Measurements from ENCODE around the gene CPEB3.
A peak's percentile ranks its signal among the peaks of the same experiment; 100 is the strongest.

Gene CPEB3

GRCh38 chr10:92268748-92269147 is 22.1 kb downstream of the CPEB3 start:
- no peak for DNase-seq (ENCODE audit: low read depth in 1 of 2, low spot score in 1 of 2)

- DNase-seq (ENCODE audit: low read depth in 1 of 2, low spot score in 1 of 2), result no peak
Observed at GRCh38 chr10:92267343-92267742, 23.5 kb downstream of the CPEB3 start.

DNA sequence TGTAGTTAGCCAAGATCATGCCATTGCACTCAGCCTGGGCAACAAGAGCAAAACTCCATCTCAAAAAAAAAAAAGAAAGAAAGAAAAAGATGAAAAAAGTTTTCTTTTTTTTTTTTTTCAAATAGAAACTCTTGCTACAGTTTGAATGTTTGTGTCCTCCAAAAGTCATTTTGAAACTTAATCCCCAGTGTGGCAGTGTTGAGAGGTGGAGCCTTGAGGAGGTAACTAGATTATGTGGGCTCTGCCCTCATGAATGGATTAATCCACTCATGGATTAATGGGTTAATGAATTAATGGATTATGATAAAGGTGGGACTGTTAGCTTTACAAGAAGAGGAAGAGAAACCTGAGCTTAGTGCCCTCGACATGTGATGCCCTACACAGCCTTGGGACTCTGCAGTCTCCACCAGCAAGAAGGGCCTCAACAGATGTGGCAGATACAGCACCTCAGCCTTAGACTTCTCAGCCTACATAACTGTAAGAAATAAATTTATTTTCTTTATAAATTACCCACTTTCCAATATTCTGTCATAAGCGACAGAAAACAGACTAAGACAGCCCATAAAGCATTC is 25.1 kb downstream of the CPEB3 start:
- DNase-seq (ENCODE audit: low read depth in 1 of 2, low spot score in 1 of 2), result no peak

DNA sequence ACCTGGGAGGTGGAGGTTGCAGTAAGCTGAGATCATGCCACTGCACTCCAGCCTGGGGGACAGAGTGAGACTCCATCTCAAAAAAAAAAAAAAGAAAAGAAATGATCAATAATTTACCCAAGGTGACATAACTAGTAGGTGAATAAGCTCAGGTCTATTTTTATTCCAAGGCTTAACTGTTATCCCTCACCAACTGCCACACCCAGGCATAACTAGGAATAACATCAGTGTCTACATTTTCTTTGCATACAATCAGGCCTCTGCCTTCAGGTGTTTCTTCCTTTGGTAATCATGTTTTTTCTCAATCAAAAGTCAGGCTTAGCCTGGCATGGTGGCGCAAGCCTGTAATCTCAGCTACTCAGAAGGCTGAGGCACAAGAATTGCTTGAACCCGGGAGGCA is 26.6 kb downstream of the CPEB3 start:
- DNase-seq (ENCODE audit: low read depth in 1 of 2, low spot score in 1 of 2), result no peak

DNA sequence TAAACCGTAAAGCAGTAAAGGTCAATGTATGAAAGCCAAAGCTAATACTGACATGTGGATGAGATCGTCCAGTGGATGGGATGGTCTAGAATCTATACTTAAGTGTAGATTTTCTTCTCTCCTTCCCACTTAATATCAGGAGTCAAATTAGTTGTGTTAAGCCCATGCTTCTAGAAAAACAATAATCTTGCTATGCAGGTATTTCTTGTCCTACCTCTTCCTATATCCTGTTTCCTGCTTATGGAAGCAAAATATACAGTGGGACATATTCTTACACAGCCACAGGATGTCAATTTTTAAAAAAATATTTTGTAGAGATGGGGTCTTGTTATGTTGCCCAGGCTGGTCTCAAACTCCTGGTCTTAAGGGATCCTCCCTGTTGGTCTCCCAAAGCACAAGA is 27.5 kb downstream of the CPEB3 start:
- DNase-seq (ENCODE audit: low read depth in 1 of 2, low spot score in 1 of 2), result no peak

- no peak for DNase-seq (ENCODE audit: low read depth in 1 of 2, low spot score in 1 of 2)
Observed at GRCh38 chr10:92248566-92248965, 42.3 kb downstream of the CPEB3 start.

DNA sequence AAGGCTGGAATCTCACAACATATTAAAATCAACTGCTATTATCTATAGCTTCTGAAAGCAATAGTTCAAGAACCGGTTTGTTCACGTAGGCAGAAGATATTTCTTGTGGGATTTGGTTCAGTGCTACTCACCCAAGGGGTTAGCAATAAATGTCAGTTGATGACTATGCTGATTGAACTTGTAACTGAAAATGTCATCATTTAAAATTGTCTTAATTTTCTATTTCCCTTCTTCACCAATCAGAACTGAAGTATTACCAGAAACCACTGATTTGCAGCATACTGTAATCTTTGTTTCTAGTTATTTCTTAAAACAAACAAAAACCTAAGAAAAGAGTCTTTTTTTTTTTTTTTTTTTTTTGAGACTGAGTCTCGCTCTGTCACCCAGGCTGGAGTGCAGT is 46.1 kb downstream of the CPEB3 start:
- no peak for DNase-seq (ENCODE audit: low read depth in 1 of 2, low spot score in 1 of 2)

DNA sequence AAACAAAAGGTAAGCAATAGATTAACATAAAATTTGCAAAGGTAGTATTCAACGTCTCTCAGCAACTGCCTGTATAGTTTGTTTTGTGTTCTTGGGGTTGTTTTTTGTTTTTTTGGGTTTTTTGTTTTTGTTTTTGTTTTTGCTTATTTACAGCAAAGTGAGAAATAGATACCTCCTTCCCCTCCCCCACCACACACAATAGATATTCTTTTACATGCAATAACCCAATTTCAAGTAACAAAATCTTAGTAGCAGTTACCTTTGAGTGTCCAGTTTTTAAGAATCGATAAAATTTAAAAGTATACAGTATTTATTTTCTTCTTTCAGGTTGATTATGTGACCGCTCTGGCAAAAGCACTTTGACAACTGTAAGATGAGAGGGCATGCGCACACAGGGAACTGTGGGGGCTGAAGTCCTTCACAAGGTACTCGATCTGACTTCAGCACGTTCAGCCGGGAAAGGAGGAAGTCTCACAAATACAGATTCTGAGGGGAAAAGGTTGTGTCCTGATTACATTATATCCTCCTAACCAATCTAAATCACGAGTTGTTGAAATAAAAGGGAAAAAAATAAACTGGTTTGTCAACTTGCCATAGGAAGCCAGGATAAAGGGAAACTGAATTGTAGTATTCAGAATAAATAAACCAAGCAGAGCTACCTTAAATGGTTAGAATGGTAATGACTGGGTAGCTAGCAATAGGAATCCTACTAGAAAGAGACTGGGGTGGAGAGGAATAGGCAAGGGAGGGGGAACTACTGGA is 47.8 kb downstream of the CPEB3 start:
- peak in 1 of 2 donors; percentile 32 for DNase-seq (ENCODE audit: low read depth in 1 of 2, low spot score in 1 of 2)

- DNase-seq (ENCODE audit: low read depth in 1 of 2, low spot score in 1 of 2), result no peak
Observed at GRCh38 chr10:92242380-92242779, 48.5 kb downstream of the CPEB3 start.

DNA sequence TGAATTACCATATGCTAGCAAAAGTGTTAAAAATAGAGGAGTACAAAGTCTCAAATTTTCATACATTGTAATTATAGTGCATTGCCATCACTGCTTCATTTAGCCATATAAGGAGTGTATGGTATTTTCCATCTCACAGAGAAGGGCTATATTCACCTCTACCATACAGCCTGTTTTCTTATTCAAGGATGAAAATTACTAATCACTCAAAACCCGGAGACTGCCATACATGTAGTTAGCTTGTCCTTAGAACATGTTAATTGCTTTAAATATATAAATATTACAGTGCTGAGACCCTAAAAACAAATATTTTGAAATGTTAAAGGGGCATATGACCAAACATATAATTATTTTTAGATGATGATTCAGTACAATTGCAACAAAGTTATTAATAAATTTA is 49.4 kb downstream of the CPEB3 start:
- DNase-seq (ENCODE audit: low read depth in 1 of 2, low spot score in 1 of 2), result no peak

DNA sequence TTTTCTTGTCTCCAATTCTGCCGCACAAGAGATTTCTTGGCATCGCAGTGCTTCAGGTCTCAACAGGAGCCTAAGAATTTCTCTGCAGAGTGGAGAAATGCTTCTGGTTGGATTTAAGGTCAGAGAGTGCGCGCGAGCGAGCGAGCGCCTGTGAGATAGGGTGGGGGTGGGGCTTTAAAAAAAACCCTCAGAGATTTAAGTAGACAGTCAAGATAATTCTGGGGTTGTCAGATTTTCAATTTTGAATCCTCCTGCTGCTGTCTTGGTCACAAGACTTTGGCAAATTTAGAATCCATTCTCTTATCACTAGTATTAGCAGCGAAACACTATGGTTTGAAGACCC is 49.7 kb downstream of the CPEB3 start:
- DNase-seq (ENCODE audit: low read depth in 1 of 2, low spot score in 1 of 2), result no peak

GRCh38 chr10:92240289-92241157 is 50.4 kb downstream of the CPEB3 start:
- peak in 1 of 2 donors; percentile 5 for DNase-seq (ENCODE audit: low read depth in 1 of 2, low spot score in 1 of 2)

DNA sequence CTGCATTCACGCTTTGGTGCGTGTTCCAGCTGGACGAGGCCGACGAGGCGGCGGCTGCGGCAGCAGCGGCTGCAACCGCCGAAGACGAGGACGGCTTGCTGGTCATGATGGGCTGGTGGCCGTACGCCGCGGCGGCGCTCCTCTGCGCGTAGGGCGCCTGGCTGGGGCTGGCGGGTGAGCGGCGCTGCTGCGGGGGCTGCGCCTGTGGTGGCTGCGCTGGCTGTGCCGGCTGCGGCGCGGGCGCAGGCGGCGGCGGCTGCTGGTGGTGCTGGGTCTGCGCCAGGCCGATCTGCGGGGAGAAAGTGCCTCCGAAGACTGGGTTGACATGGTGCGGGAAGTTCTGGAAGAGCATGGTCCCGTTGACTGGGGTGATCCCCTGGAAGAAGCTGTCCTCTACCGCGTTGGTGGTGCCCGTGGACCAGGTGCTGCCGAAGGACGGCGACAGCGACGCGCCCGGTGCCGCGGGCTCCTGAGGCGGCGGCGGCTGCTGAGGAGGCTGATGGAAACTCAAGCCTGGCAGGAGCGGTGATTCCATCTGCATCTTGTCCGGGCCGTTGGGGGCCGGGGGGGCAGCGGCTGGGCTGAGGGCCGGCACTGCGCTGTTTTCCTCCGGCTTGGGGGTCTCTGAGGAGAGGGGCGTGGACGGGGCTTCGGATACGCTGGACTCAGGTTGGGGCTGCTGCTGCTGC is 51.1 kb downstream of the CPEB3 start:
- DNase-seq (ENCODE audit: low read depth in 1 of 2, low spot score in 1 of 2), result peak; percentile 3 to 13

DNA sequence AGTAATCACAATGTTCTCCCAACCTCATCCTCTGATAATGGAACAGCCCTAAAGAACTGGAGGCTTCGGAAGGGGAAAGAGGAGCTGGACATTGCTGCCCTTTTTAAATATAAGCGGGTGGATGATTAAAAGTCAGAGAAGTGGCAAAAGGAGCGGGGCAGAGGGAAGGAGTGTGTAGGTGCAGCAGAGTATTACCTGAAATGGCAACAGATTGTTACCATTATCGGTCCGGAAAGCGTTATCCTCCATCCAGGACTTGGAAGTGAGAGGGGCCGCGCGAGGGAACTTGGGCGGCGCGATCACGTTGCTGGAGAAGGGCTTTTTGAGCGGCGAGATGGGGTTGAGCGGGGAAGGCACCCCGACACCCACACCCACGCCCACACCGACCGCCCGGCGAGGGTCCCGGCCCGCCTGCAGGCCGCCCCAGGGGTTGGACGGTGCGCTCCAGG is 51.7 kb downstream of the CPEB3 start:
- no peak for DNase-seq (ENCODE audit: low read depth in 1 of 2, low spot score in 1 of 2)

DNA sequence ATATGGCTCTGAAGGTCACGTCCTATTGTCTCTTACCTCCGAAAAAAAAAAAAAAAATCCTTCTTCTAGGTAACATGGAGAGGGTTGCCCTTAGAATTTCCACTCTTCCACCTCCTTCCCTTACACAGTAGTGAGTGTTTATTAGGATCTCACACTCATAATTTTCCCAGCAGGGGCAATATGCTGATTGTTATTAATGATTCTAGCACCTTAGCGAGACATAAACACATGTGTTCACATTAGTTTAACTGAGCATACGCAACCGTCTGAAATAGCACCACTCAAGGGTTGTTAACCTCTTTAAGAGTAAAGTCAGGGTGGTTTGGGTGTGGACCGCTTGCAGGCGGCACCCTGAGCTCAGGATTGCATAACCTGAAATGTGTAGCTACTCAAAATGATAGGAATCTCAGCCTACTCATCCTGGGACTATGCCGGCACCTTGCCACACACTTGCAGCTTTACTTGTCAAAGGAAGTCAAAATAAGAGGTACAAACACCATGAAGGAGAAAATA is 52.2 kb downstream of the CPEB3 start:
- DNase-seq (ENCODE audit: low read depth in 1 of 2, low spot score in 1 of 2), result no peak

GRCh38 chr10:92238054-92238585 is 52.8 kb downstream of the CPEB3 start:
- DNase-seq (ENCODE audit: low read depth in 1 of 2, low spot score in 1 of 2), result no peak

GRCh38 chr10:92231196-92231595 is 59.7 kb downstream of the CPEB3 start:
- no peak for DNase-seq (ENCODE audit: low read depth in 1 of 2, low spot score in 1 of 2)

DNA sequence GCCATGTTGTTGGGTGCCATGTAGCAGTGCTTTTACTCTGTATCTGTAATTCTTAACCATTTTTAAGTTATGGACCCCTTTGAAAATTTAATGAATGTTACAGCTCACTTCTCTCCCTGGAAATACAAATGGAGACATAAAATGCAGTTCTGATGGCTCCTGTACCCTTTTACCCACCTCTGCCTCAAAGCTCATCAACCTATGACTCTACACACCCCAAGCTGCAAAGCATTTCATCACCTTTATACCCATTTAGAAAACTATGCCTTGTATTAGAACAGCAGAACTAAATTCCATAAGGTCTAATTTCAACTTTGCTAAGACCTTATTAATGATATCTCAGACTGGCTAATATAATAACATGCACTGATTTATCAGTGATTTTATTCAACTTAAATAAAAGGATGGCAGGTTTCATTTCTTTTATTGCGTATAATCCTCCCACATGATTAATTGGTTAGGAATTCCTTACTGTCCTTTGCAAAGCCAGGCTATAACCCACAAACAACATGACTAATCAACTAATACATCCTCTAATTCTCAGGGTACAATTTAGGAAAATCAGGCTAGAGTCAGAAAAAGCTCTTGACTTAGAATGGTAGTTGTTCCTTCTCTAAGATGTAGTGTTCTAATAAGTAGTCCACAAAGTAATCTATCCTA is 68.1 kb downstream of the CPEB3 start:
- no peak for DNase-seq (ENCODE audit: low read depth in 1 of 2, low spot score in 1 of 2)

- no peak for DNase-seq (ENCODE audit: low read depth in 1 of 2, low spot score in 1 of 2)
Observed at GRCh38 chr10:92219559-92219958, 71.3 kb downstream of the CPEB3 start.

- DNase-seq (ENCODE audit: low read depth in 1 of 2, low spot score in 1 of 2), result no peak
Observed at GRCh38 chr10:92218569-92218968, 72.3 kb downstream of the CPEB3 start.
